Effector memory CD4-positive, alpha-beta T cell (primary cell): ENCODE data around the gene RNF225.
A peak's percentile ranks its signal among the peaks of the same experiment; 100 is the strongest.

Source experiments
- DNase-seq, 3 donors: peaks; one replicate each; pipeline ENCODE4 v3.0.0-alpha.2; 2020
- H3K27ac ChIP-seq: 2 replicates; pipeline ENCODE4 v1.7.0; 2013; ENCODE audit warnings: mild to moderate bottlenecking, low read length, moderate library complexity; ENCODE audit not compliant: insufficient read depth, poor library complexity, severe bottlenecking
- H3K27me3 ChIP-seq: replicated peaks from 2 replicates; pipeline ENCODE4 v1.7.0; 2013; ENCODE audit warnings: mild to moderate bottlenecking, low read length; ENCODE audit not compliant: insufficient read depth, control insufficient read depth, poor library complexity, severe bottlenecking
- H3K36me3 ChIP-seq: 2 replicates; pipeline ENCODE4 v1.7.0; 2013; ENCODE audit warnings: mild to moderate bottlenecking, low read length, moderate library complexity; ENCODE audit not compliant: control insufficient read depth, insufficient read depth
- H3K4me1 ChIP-seq: 2 replicates; pipeline ENCODE4 v1.7.0; 2013; ENCODE audit warnings: low read length, mild to moderate bottlenecking; ENCODE audit not compliant: control insufficient read depth, insufficient read depth, poor library complexity, severe bottlenecking
- H3K4me3 ChIP-seq: 2 replicates; pipeline ENCODE4 v1.7.0; 2013; ENCODE audit warnings: low read length, low read depth, mild to moderate bottlenecking; ENCODE audit not compliant: insufficient read depth, poor library complexity, severe bottlenecking
- H3K9me3 ChIP-seq: 2 replicates; pipeline ENCODE4 v1.7.0; 2013; ENCODE audit warnings: mild to moderate bottlenecking, low read length, moderate library complexity; ENCODE audit not compliant: control insufficient read depth

Gene RNF225

DNA sequence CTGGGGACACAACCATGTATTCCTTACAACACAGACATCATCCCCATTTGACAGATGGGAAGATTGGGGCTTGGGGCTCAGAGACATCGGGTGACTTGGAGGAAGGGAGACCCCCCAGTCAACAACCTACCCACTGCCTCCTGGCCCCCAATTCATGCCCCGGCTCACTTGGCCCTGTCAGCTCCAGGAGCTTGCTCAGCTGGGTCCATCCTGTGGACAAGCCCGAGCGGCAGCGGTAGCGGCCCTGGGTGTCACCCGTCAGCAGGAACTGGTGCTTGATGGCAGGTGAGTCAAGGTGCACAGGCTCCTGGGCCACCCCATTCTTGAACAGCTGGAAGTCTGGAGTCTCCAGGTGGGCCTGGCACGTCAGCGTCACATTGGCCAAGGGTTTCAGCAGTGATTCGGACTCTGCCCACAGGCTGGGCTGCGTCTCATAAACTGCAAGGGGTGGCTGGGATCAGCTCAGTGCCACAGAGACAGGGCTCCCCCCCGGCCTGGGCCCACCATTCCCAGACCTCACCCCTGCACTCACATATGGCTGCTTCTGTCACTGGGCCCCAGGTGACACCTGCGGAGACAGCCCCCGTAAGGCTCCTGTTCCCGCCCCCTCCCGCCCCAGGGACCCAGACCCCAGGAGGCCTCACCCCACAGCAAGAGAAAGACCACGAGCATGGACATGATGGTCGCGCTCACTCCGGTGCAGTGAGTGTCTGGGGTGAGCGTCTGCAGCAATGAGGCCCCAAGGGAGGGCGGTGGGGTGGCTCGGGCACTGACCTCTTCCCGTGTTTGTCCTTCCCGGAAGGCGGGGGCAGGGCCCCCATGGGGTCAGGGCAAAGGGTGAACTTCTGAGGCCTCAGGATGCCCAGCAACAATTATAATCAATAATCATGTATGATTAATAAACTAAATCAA lies 42.4 kb upstream of the RNF225 start, which contains the start of gene A1BG:
A1BG (minus strand) TSS at position 733 of the 912 bp plus-strand sequence; CDS start at position 678, 55 bp downstream.
- no peaks in the 10 kb centered on the region for H3K36me3 ChIP-seq
- peaks cover 16% of the 10 kb centered on the region for H3K4me1 ChIP-seq
- DNase-seq, result no peak
- no peak within 1 kb of the TSS for H3K4me3 ChIP-seq
- no peaks in the 10 kb centered on the region for H3K27me3 ChIP-seq
- no peak within 1 kb of the TSS for H3K27ac ChIP-seq
- H3K9me3 ChIP-seq, result no peaks in the 10 kb centered on the region

DNA sequence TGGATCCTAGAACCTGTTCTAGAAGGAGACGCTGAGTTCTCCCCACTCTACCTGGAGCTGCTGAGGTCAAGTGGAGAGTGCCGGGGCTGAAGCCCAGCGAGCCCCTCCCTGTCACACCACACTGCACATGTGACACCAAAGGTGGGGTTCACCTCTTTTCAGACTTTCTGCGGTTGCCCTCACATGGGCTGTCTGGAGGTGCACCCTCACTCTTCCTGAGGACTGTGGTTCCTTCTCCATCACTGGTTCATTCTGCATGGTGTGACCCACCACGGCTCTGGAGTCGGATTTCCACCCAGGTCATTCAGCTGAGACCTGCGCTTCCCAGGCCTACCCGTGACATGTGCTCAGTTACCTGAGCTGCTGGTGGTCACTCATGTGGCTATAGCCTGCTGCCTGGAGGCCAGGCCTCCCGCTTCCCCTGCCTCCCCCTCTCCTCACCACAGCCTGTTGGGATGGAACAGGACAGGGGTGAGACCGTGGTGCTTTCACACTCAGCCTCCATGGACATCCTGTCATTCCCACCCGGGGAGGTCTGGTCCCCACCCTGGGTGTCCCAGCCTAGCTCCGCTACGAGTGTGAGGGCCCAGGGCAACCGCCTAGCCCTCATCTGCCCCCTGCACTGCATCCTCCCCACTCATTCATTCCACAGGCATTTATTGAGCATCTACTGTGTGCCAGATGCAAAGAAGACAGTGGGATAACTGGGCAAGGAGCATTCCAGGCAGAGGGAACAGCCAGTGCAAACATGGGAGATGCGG lies 41.6 kb upstream of the RNF225 start:
- Histone ChIP-seq H3K27ac (no peak overlapping the region), H3K27me3 (no peaks in the 10 kb centered on the region), H3K9me3 (no peaks in the 10 kb centered on the region), H3K4me3 (no peak overlapping the region), H3K4me1 (peaks cover 16% of the 10 kb centered on the region), H3K36me3 (no peaks in the 10 kb centered on the region)
- DNase-seq, result no peak

DNA sequence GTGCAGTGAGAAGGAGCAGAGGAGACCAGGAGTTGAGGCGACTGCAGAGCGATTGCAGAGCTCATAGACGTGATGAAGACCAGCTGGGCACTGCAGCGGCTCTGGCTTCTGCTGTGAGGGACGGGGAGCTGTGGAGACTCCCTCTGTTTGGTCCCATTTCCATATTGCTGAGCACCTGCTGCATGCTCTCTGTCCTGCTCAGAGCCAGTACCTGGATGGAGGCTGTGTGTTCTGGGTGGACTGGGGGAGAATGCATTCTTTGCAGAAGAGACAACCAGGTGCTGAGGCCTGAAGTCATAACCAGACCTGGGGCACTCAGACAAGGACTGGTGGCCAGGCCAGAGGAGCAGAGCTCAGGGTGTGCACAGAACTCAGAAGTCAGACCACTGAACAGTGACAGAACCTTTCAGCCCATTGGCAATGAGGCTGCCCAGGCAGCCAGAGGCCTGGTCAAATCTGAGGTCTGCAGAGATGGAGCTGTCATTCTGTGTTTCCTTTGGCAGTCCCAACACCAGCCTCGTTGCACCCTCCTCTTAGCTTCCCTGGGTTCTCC lies 40.9 kb upstream of the RNF225 start:
- Histone ChIP-seq H3K4me3 (no peak overlapping the region), H3K27me3 (no peaks in the 10 kb centered on the region), H3K36me3 (no peaks in the 10 kb centered on the region), H3K4me1 (peaks cover 16% of the 10 kb centered on the region), H3K9me3 (no peaks in the 10 kb centered on the region), H3K27ac (no peak overlapping the region)
- no peak for DNase-seq

DNA sequence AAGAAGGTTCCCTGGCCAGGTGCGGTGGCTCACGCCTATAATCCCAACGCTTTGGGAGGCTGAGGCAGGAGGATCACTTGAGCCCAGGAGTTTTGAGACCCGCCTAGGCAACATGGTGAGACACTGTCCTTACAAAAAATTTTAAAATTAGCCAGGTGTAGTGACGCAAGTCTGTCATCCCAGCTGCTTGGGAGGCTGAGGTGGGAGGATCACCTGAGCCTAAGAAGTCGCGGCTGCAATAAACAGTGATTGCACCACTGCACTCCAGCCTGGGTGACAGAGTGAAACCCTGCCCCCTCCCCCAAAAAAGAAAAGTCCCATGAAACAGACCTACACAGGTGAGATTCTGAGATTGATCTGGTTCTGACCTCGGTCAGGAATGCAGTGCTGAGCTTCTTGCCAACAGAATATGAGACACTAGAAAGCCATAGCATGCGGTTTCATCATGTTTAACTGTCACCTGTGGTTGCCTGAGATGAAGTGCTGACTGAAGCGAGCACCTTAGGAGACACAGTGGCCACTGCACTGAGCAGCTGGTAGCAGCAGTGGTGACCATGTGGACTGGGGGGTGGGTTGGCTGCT lies 40.1 kb upstream of the RNF225 start:
- peaks cover 16% of the 10 kb centered on the region for H3K4me1 ChIP-seq
- no peaks in the 10 kb centered on the region for H3K27me3 ChIP-seq
- DNase-seq, result no peak
- H3K9me3 ChIP-seq, result no peaks in the 10 kb centered on the region
- H3K27ac ChIP-seq, result no peak overlapping the region
- H3K36me3 ChIP-seq, result no peaks in the 10 kb centered on the region
- no peak overlapping the region for H3K4me3 ChIP-seq

DNA sequence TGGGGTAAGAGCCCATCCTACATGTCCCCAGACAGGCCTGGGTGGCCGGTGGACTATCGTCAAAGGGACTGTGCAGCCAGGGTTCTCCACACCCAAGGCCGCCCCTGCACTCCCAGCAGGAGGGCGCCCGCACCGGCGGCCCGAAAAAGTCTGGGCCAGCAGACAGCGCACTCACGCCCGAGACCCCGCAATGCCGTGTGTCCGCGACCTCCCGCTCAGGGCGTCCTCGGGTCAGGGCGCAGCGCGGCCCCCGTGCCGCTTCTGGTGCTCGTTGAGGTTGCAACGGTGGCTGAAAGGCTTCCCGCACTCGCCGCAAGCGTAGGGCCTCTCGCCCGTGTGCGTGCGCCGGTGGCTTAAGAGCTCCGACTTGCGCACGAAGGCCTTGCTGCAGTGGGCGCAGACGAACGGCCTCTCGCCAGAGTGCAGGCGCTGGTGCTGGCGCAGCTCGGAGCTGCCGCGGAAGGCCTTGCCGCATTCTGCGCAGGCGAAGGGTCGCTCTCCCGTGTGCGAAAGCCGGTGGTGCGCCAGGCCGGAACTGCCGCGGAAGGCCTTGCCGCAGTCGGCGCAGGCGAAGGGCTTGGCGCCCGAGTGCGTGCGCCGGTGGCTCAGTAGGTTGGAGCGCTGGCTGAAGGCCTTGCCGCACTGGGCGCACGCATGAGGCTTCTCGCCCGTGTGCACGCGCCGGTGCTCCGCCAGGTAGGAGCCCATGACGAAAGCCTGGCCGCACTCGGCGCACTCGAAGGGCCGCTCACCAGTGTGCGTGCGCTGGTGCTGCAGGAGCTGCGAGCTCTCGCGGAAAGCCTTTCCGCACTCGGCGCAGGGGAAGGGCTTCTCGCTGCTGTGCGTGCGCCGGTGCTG lies 39.3 kb upstream of the RNF225 start:
- Histone ChIP-seq H3K9me3 (no peaks in the 10 kb centered on the region), H3K4me1 (peaks cover 16% of the 10 kb centered on the region), H3K27me3 (no peaks in the 10 kb centered on the region), H3K4me3 (peak overlapping the region; percentile 51), H3K36me3 (no peaks in the 10 kb centered on the region), H3K27ac (no peak overlapping the region)
- DNase-seq, result no peak

DNA sequence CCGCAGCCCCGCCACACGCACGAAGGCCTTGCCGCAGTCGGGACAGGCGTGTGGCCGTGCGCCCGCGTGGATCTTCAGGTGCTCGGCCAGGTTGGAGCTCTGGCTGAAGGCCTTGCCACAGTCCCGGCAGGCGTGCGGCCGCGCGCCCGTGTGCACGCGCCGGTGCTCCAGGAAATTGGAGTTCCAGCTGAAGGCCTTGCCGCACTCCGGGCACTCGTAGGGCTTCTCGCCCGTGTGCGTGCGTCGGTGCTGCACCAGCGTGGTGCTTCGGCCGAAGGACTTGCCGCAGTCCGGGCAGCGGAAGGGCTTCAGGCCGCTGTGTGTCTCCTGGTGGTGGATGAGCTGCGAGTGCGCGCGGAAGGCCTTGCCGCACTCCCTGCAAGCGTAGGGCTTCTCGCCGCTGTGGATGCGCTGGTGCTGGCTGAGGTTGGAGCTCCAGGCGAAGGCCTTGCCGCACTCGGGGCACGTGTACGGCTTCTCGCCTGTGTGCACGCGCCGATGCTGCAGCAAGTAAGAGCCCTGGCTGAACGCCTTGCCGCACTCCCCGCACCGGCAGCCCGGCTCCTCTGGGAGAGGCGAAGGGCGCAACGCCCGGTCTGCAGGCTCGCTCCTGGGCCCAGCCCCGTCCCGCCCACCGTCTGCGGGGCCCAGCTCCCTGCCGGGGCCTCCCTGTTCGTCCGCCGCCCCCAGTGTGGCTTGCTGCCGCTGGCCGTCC lies 38.5 kb upstream of the RNF225 start:
- Histone ChIP-seq H3K36me3 (no peaks in the 10 kb centered on the region), H3K9me3 (no peaks in the 10 kb centered on the region), H3K27me3 (no peaks in the 10 kb centered on the region), H3K4me3 (peak overlapping the region; percentile 51), H3K27ac (no peak overlapping the region), H3K4me1 (peaks cover 22% of the 10 kb centered on the region)
- no peak for DNase-seq

DNA sequence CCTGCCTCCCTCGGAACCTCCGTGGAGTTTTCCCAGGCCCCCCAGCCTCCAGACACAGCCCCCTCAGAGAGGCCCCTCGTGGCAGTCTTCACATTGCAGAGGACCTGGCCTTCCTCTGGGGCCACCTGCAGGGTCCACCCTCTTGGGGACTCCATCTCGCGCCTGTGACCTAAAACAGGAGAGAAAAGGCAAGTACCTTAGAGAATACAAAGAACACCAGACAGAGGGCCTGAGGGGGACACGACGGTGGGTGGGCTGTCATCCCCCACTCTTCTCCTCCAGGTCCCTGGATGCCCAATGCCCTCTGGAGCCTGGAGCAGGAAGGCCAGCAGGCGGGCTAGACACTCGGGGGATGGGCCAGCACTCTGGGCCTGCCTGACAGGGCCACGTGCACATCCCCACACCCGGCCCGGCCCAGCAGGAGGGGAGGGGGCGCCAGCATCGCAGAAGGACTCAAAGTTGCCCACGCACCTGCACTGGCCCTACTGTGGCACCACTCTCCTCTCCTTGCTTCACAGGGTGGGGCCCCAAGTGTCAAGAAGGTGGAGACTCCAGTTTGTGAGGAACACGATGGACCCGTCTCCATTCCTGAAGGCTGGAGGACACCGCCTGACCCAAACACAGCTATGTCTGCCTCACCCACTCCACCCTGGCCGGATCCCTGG lies 37.8 kb upstream of the RNF225 start:
- no peak overlapping the region for H3K4me3 ChIP-seq
- peaks cover 27% of the 10 kb centered on the region for H3K4me1 ChIP-seq
- DNase-seq, result no peak
- H3K27ac ChIP-seq, result no peak overlapping the region
- H3K36me3 ChIP-seq, result no peaks in the 10 kb centered on the region
- H3K9me3 ChIP-seq, result no peaks in the 10 kb centered on the region
- no peaks in the 10 kb centered on the region for H3K27me3 ChIP-seq

DNA sequence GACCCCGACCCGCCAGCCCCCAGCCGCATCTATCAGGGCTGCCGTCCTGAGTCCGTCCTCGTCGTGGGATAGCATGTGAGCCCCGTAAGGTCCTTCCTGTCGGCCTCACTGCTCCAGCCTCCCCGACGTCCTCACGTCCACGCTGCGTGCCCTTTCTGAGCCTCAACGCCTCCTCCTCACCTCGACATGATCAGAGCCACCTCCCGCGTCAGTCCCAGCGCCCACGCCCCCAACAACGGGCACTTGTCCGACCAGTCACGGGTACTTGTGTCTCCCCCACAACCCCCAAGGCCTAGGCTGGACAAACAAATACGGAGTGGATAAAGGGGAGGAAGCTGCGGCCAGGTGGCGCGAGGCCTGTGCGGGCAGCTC lies 33.6 kb upstream of the RNF225 start:
- Histone ChIP-seq H3K27me3 (no peaks in the 10 kb centered on the region), H3K4me1 (peaks cover 17% of the 10 kb centered on the region), H3K36me3 (no peaks in the 10 kb centered on the region), H3K27ac (peak overlapping the region; percentile 69), H3K9me3 (no peaks in the 10 kb centered on the region), H3K4me3 (peak overlapping the region; percentile 61)
- no peak for DNase-seq
